PFSK-1 (cell line): Measurements from ENCODE around the gene PIK3AP1.

ENCODE experiments used
- FOXP2 ChIP-seq: optimal IDR thresholded peaks from 2 replicates; pipeline ENCODE3; 2011; ENCODE audit warnings: borderline replicate concordance, control low read depth, inconsistent platforms; ENCODE audit not compliant: insufficient read depth; ENCODE audit errors: extremely low read length, extremely low read depth
- POLR2AphosphoS5 ChIP-seq: IDR thresholded peaks from 2 replicates; pipeline ENCODE4 v1.6.1; 2012; ENCODE audit warnings: low read depth, mild to moderate bottlenecking, control low read depth, low read length, moderate library complexity
- REST ChIP-seq, 2 experiments: IDR thresholded peaks; 2 replicates each; pipeline versions ENCODE4 v1.6.1 to v1.8.0; 2011 to 2012; ENCODE audit warnings: low read depth in 2 of 2, low read length in 2 of 2, control low read depth in 1 of 2, inconsistent platforms in 1 of 2, mild to moderate bottlenecking in 1 of 2, moderate library complexity in 1 of 2; ENCODE audit not compliant: insufficient read depth in 1 of 2
- SIN3A ChIP-seq: IDR thresholded peaks from 2 replicates; pipeline ENCODE4 v1.6.1; 2012; ENCODE audit warnings: mild to moderate bottlenecking, low read length, moderate library complexity, borderline replicate concordance; ENCODE audit not compliant: insufficient read depth
- TAF1 ChIP-seq: IDR thresholded peaks from 2 replicates; pipeline ENCODE4 v1.6.1; 2012; ENCODE audit warnings: low read length, control low read depth, borderline replicate concordance; ENCODE audit not compliant: insufficient read depth

- TF ChIP-seq TAF1 = no peak
- no peak for TF ChIP-seq REST (IDR thresholded peaks at IDR 0.05; ENCODE audit: insufficient read depth in 1 of 2, low read depth in 2 of 2, low read length in 2 of 2)
- no peak for TF ChIP-seq POLR2AphosphoS5
- no peak for TF ChIP-seq SIN3A
- TF ChIP-seq FOXP2 = no peak
These were observed 33.6 kb upstream of the PIK3AP1 start for GRCh38 chr10:96753956-96754355.
